HCT116 (cell line): ENCODE data around the gene SNAPC2. TPM values are rescaled to one million over a fixed set of nuclear protein-coding genes. Genes with fewer than 3 reads are reported as not detected.

Source experiments
- ATAC-seq: fragments of 200-7000 bp; cut with Tn5 transposase; 2 replicates; pipeline ENCODE4 v1.9.1; 2020; ENCODE audit warnings: mild to moderate bottlenecking, moderate library complexity
- BruUV-seq: library from RNA; stranded (reverse); fragments of 400-500 nt; replicated peaks from 2 replicates; lab custom pipeline; 2021; lab: Mats Ljungman, UMichigan
- CTCF ChIA-PET: fragments of 300-600 bp; sonication (Branson Sonifier 250); formaldehyde crosslinking; loops from one replicate; lab custom pipeline; 2021; ENCODE audit warnings: antibody characterized with exemption; lab: Charles Lee
- POLR2A ChIA-PET: fragments of 300-600, 350-600 bp; sonication (Branson Sonifier 250); formaldehyde crosslinking; loops from one replicate; lab custom pipeline; 2021; ENCODE audit warnings: antibody characterized with exemption; lab: Charles Lee
- RAD21 ChIA-PET, 2 experiments: fragments of 300-600 bp; sonication (Branson Sonifier 250); formaldehyde crosslinking; loops; one replicate each; lab custom pipeline; 2023; ENCODE audit warnings: low total read pairs in 2 of 2; ENCODE audit not compliant: uncharacterized antibody in 2 of 2, unreplicated experiment in 2 of 2, low non-redundant PET in 1 of 2; lab: Charles Lee
- DNase-seq: peaks from one replicate; pipeline ENCODE4 v3.0.0-alpha.2; 2010; ENCODE audit warnings: low read depth, low spot score
- H2AFZ ChIP-seq: fragments of 200-600 bp; shearing (Covaris generic), sonication (generic); 2 replicates; pipeline ENCODE4 v1.6.1; 2017; ENCODE audit warnings: low read depth, mixed run types, mixed read lengths, antibody characterized with exemption, low read length; ENCODE audit not compliant: poor library complexity, severe bottlenecking
- H3K27ac ChIP-seq: 2 replicates; pipeline ENCODE4 v1.5.1; 2012; ENCODE audit warnings: low read depth, low read length
- H3K27me3 ChIP-seq: fragments of 200-600 bp; sonication (generic); 2 replicates; pipeline ENCODE4 v1.6.1; 2016; ENCODE audit warnings: mixed run types, low read length, mixed read lengths; ENCODE audit not compliant: insufficient read depth
- H3K36me3 ChIP-seq, 2 experiments: fragments of 200-500 bp in 1 of 2; fragments of 200-600 bp in 1 of 2; sonication (Bioruptor generic) in 1 of 2; sonication (generic) in 1 of 2; 2 replicates each; pipeline versions ENCODE4 v1.5.1 to v1.6.1; 2014 to 2016; ENCODE audit warnings: low read length in 2 of 2, inconsistent platforms in 1 of 2, mixed read lengths in 1 of 2, mixed run types in 1 of 2; ENCODE audit not compliant: insufficient read depth in 2 of 2, control insufficient read depth in 1 of 2
- H3K4me1 ChIP-seq, 2 experiments: fragments of 200-600 bp in 1 of 2; sonication (generic) in 1 of 2; 2 replicates each; pipeline versions ENCODE4 v1.5.1 to v1.6.1; 2012 to 2017; ENCODE audit warnings: low read length in 2 of 2, inconsistent platforms in 1 of 2, mild to moderate bottlenecking in 1 of 2, mixed read lengths in 1 of 2, mixed run types in 1 of 2, moderate library complexity in 1 of 2; ENCODE audit not compliant: insufficient read depth in 2 of 2, control insufficient read depth in 1 of 2
- H3K4me2 ChIP-seq: fragments of 200-600 bp; sonication (generic); 2 replicates; pipeline ENCODE4 v1.6.1; 2017; ENCODE audit warnings: mixed run types, low read length, mixed read lengths
- H3K4me3 ChIP-seq, 2 experiments: fragments of 200-600 bp in 1 of 2; sonication (generic) in 1 of 2; replicated peaks in 1 of 2; 2 replicates each; pipeline ENCODE4 v1.5.1; 2011 to 2016; ENCODE audit warnings: low read length in 2 of 2, control low read depth in 1 of 2, low read depth in 1 of 2, mild to moderate bottlenecking in 1 of 2, mixed read lengths in 1 of 2, mixed run types in 1 of 2
- H3K79me2 ChIP-seq: fragments of 200-600 bp; sonication (generic); 2 replicates; pipeline ENCODE4 v1.6.1; 2017; ENCODE audit warnings: mild to moderate bottlenecking, mixed run types, low read length, moderate library complexity, mixed read lengths; ENCODE audit not compliant: insufficient read depth
- H3K9ac ChIP-seq: fragments of 200-600 bp; sonication (generic); 2 replicates; pipeline ENCODE4 v1.6.1; 2016; ENCODE audit warnings: low read length, mixed read lengths
- H3K9me2 ChIP-seq: fragments of 200-600 bp; sonication (generic), shearing (Covaris generic); 2 replicates; pipeline ENCODE4 v1.6.1; 2017; ENCODE audit warnings: mixed run types, mild to moderate bottlenecking, moderate library complexity; ENCODE audit not compliant: insufficient read depth
- H3K9me3 ChIP-seq, 2 experiments: fragments of 200-500 bp in 1 of 2; fragments of 200-600 bp in 1 of 2; sonication (Bioruptor generic) in 1 of 2; sonication (generic) in 1 of 2; 2 replicates each; pipeline ENCODE4 v1.6.1; 2014 to 2017; ENCODE audit warnings: low read length in 2 of 2, mixed read lengths in 2 of 2, inconsistent platforms in 1 of 2, low read depth in 1 of 2, mild to moderate bottlenecking in 1 of 2, mixed run types in 1 of 2, moderate library complexity in 1 of 2; ENCODE audit not compliant: control insufficient read depth in 1 of 2, insufficient read depth in 1 of 2
- H4K20me1 ChIP-seq: fragments of 200-600 bp; sonication (generic), shearing (Covaris generic); 2 replicates; pipeline ENCODE4 v1.6.1; 2017; ENCODE audit warnings: mixed run types, mild to moderate bottlenecking, moderate library complexity; ENCODE audit not compliant: insufficient read depth
- ATF3 ChIP-seq: IDR thresholded peaks from 2 replicates; pipeline ENCODE4 v1.6.1; 2012
- CEBPB ChIP-seq: IDR thresholded peaks from 2 replicates; pipeline ENCODE4 v1.6.1; 2012; ENCODE audit warnings: low read depth
- CTCF ChIP-seq, 3 experiments: fragments of 200-600 bp in 1 of 3; sonication (generic) in 1 of 3; IDR thresholded peaks in 2 of 3; conservative IDR thresholded peaks in 1 of 3; 2 replicates each; pipeline ENCODE4 v1.5.1; 2012 to 2017; ENCODE audit warnings: low read depth in 2 of 3, low read length in 2 of 3, antibody characterized with exemption in 1 of 3, borderline replicate concordance in 1 of 3, control low read depth in 1 of 3, mild to moderate bottlenecking in 1 of 3, mixed read lengths in 1 of 3, mixed run types in 1 of 3, moderate library complexity in 1 of 3; ENCODE audit not compliant: insufficient read depth in 1 of 3
- EGR1 ChIP-seq: IDR thresholded peaks from 2 replicates; pipeline ENCODE4 v1.6.1; 2012; ENCODE audit warnings: low read depth
- ELF1 ChIP-seq: IDR thresholded peaks from 2 replicates; pipeline ENCODE4 v1.6.1; 2012; ENCODE audit warnings: low read depth, borderline replicate concordance
- EZH2 ChIP-seq: fragments of 200-600 bp; sonication (generic); IDR thresholded peaks from 2 replicates; pipeline ENCODE4 v1.6.1; 2017; ENCODE audit warnings: antibody characterized with exemption, mixed run types
- EZH2phosphoT487 ChIP-seq: fragments of 200-600 bp; IDR thresholded peaks from 2 replicates; pipeline ENCODE4 v1.6.1; 2018; ENCODE audit warnings: antibody characterized with exemption, borderline replicate concordance
- FOSL1 ChIP-seq: IDR thresholded peaks from 2 replicates; pipeline ENCODE4 v1.6.1; 2012; ENCODE audit warnings: low read depth
- JUND ChIP-seq: IDR thresholded peaks from 2 replicates; pipeline ENCODE4 v1.6.1; 2012
- POLR2A ChIP-seq: IDR thresholded peaks from 2 replicates; pipeline ENCODE4 v1.7.0; 2011; ENCODE audit warnings: borderline replicate concordance; ENCODE audit not compliant: insufficient read depth, insufficient read length; ENCODE audit errors: extremely low read depth
- POLR2AphosphoS5 ChIP-seq: IDR thresholded peaks from 2 replicates; pipeline ENCODE4 v1.6.1; 2011; ENCODE audit warnings: mild to moderate bottlenecking, low read depth, low read length, moderate library complexity
- RAD21 ChIP-seq: IDR thresholded peaks from 2 replicates; pipeline ENCODE4 v1.6.1; 2012; ENCODE audit warnings: low read depth, mild to moderate bottlenecking
- SIN3A ChIP-seq: IDR thresholded peaks from 2 replicates; pipeline ENCODE4 v1.6.1; 2012; ENCODE audit warnings: low read depth
- SP1 ChIP-seq: IDR thresholded peaks from 2 replicates; pipeline ENCODE4 v1.6.1; 2012; ENCODE audit warnings: low read depth
- SRF ChIP-seq: IDR thresholded peaks from 2 replicates; pipeline ENCODE4 v1.6.1; 2012; ENCODE audit warnings: low read depth
- TCF7L2 ChIP-seq: IDR thresholded peaks from 2 replicates; pipeline ENCODE4 v1.7.0; 2011; ENCODE audit warnings: borderline replicate concordance, inconsistent platforms; ENCODE audit not compliant: insufficient read depth, insufficient read length; ENCODE audit errors: extremely low read depth
- YY1 ChIP-seq: IDR thresholded peaks from 2 replicates; pipeline ENCODE4 v1.6.1; 2011; ENCODE audit warnings: low read length, low read depth, moderate library complexity, mild to moderate bottlenecking; ENCODE audit not compliant: insufficient replicate concordance; ENCODE audit errors: extremely low read depth
- ZBTB33 ChIP-seq: IDR thresholded peaks from 2 replicates; pipeline ENCODE4 v1.6.1; 2011; ENCODE audit warnings: mild to moderate bottlenecking, low read length, moderate library complexity; ENCODE audit not compliant: insufficient replicate concordance; ENCODE audit errors: extremely low read depth
- ZFX ChIP-seq: fragments of 450-650 bp; IDR thresholded peaks from 2 replicates; pipeline ENCODE4 v1.6.1; 2017
- ZNF274 ChIP-seq: fragments of 200-500 bp; sonication (Bioruptor generic); IDR thresholded peaks from 2 replicates; pipeline ENCODE4 v1.6.1; 2014; ENCODE audit warnings: mild to moderate bottlenecking, low read depth, low read length, inconsistent platforms
- intact Hi-C: fragments of 100-400 bp; cut with micrococcal nuclease; formaldehyde crosslinking; loops from 2 replicates; pipeline ENCODE4 v1.10.0; 2022
- total RNA-seq: library from RNA; stranded (reverse); gene quantifications from one replicate; pipeline ENCODE4 v1.2.1, GENCODE V29; 2021; ENCODE audit not compliant: unreplicated experiment
- TF ChIP-seq, protein P1 (sequence below): IDR thresholded peaks from 2 replicates; pipeline ENCODE4 v1.6.1; 2012

SNAPC2 gene
- total RNA-seq, 1 experiment from 2014 or later = 42.9 TPM

- Histone ChIP-seq H3K79me2 (peaks cover 54% of the 10 kb centered on the region), H3K4me2 (peak within 1 kb of the TSS; percentile 97), H3K9me3 (no peaks in the 10 kb centered on the region), H3K9ac (peak within 1 kb of the TSS; percentile 97), H3K4me3 (peak within 1 kb of the TSS; percentile 75 to 97), H2AFZ (no peak within 1 kb of the TSS), H3K36me3 (peaks cover 0 to 9% of the 10 kb centered on the region in 2 experiments; a peak in 2 of 4 replicates), H3K4me1 (peaks cover 3 to 30% of the 10 kb centered on the region in 2 experiments; a peak in 2 of 4 replicates), H3K27ac (peak within 1 kb of the TSS; percentile 92), H4K20me1 (no peaks in the 10 kb centered on the region), H3K9me2 (no peaks in the 10 kb centered on the region), H3K27me3 (no peaks in the 10 kb centered on the region)
- CTCF ChIA-PET = interaction anchor here (0.7 to 1.2 kb wide), 12 partner anchors 10 to 610 kb away, joined by 3 to 18 read pairs (median 4); partner anchors contain the start of genes SNAPC2 and ZNF414
- BruUV-seq = no TSS peak
- RAD21 ChIA-PET = interaction anchor here in 1 of 2 experiments (1.0 kb wide), 1 partner anchor 35 kb away, joined by 4 read pairs; no protein-coding TSS in a partner anchor
- ATAC-seq (peak; percentile 85), DNase-seq (peak; percentile 98)
- intact Hi-C loops = loop anchor here (2.0 kb wide), 1 partner anchor 15 kb away; the partner anchor contains the start of gene LRRC8E
- POLR2A ChIA-PET = interaction anchor here (0.6 to 2.1 kb wide), 5 partner anchors 14 to 34 kb away, joined by 3 to 11 read pairs (median 8); partner anchors contain the start of genes LRRC8E and SNAPC2
- TF ChIP-seq ATF3 = no peak
- no peak for TF ChIP-seq TCF7L2
- TF ChIP-seq EZH2phosphoT487 = no peak
- TF ChIP-seq CEBPB = no peak
- no peak for TF ChIP-seq JUND
- peak; percentile 25 to 95 (median 55); a peak in 5 of 6 replicates for TF ChIP-seq CTCF (IDR thresholded peaks at IDR 0.05 in 2 of 3, conservative IDR thresholded peaks at IDR 0.05 in 1 of 3; ENCODE audit: borderline replicate concordance in 1 of 3, insufficient read depth in 1 of 3, low read depth in 2 of 3, low read length in 2 of 3)
- no peak for TF ChIP-seq SIN3A
- no peak; the same call in none of the 2 replicates for TF ChIP-seq RAD21
- no peak for TF ChIP-seq ELF1
- TF ChIP-seq, protein P1, sequence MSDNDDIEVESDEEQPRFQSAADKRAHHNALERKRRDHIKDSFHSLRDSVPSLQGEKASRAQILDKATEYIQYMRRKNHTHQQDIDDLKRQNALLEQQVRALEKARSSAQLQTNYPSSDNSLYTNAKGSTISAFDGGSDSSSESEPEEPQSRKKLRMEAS = peak; percentile 99
- no peak for TF ChIP-seq ZNF274
- TF ChIP-seq FOSL1 = no peak
- TF ChIP-seq POLR2AphosphoS5 = peak; percentile 98
- TF ChIP-seq SP1 = no peak; the same call in 1 of the 2 replicates
- peak; percentile 28; the same call in 1 of the 2 replicates for TF ChIP-seq EGR1
- no peak for TF ChIP-seq SRF
- no peak for TF ChIP-seq ZFX
- peak; percentile 97 for TF ChIP-seq POLR2A
- TF ChIP-seq YY1 = peak; percentile 71
- TF ChIP-seq EZH2 = no peak
- no peak for TF ChIP-seq ZBTB33
These were observed 16.7 kb upstream of the SNAPC2 start, which contains the start of gene MAP2K7 for GRCh38 chr19:7903244-7904073. TSS of gene MAP2K7 (plus strand) at chr19:7903877. CDS start at chr19:7903945, 68 bp downstream.
